GM23338 (cell line): ENCODE results near the gene MTHFD2.

Source experiments
- CREB1 ChIP-seq: fragments of 250-450 bp; sonication (Bioruptor Pico); IDR thresholded peaks from 2 replicates; pipeline ENCODE4 v1.5.0; 2020; ENCODE audit warnings: low read depth, mild to moderate bottlenecking, moderate library complexity
- CTCF ChIP-seq, 2 experiments: fragments of 200-600 bp in 1 of 2; sonication (generic) in 1 of 2; conservative IDR thresholded peaks; 2 replicates each; pipeline versions ENCODE4 v1.5.1 to v1.6.1; 2016 to 2017; ENCODE audit warnings: antibody characterized with exemption in 2 of 2, low read depth in 2 of 2, mild to moderate bottlenecking in 2 of 2, moderate library complexity in 1 of 2
- ETS1 ChIP-seq: IDR thresholded peaks from 2 replicates; pipeline ENCODE4 v1.6.1; 2016; ENCODE audit warnings: antibody characterized with exemption
- EZH2 ChIP-seq: fragments of 200-600 bp; sonication (generic); IDR thresholded peaks from one replicate; pipeline ENCODE4 v1.8.0; 2017; ENCODE audit warnings: antibody characterized with exemption, mild to moderate bottlenecking, low read depth; ENCODE audit not compliant: unreplicated experiment
- EZH2phosphoT487 ChIP-seq: fragments of 200-600 bp; sonication (generic); IDR thresholded peaks from one replicate; pipeline ENCODE4 v1.8.1; 2018; ENCODE audit warnings: antibody characterized with exemption; ENCODE audit not compliant: unreplicated experiment
- JUNB ChIP-seq: IDR thresholded peaks from one replicate; pipeline ENCODE4 v1.6.1; 2016; ENCODE audit warnings: antibody characterized with exemption; ENCODE audit not compliant: unreplicated experiment
- NANOG ChIP-seq: IDR thresholded peaks from 2 replicates; pipeline ENCODE4 v1.6.1; 2016; ENCODE audit warnings: antibody characterized with exemption, borderline replicate concordance
- POLR2AphosphoS5 ChIP-seq: IDR thresholded peaks from 2 replicates; pipeline ENCODE4 v1.6.1; 2016; ENCODE audit warnings: antibody characterized with exemption, low read depth
- REST ChIP-seq: IDR thresholded peaks from one replicate; pipeline ENCODE4 v1.6.1; 2018; ENCODE audit warnings: antibody characterized with exemption; ENCODE audit not compliant: unreplicated experiment
- STAT1 ChIP-seq: IDR thresholded peaks from one replicate; pipeline ENCODE4 v1.6.1; 2016; ENCODE audit warnings: antibody characterized with exemption; ENCODE audit not compliant: unreplicated experiment
- ZNF114 ChIP-seq: fragments of 250-450 bp; sonication (Bioruptor Pico); IDR thresholded peaks from 2 replicates; pipeline ENCODE4 v1.5.0; 2020; ENCODE audit warnings: mild to moderate bottlenecking, moderate library complexity
- ZNF331 ChIP-seq: fragments of 250-450 bp; sonication (Bioruptor Pico); IDR thresholded peaks from 2 replicates; pipeline ENCODE4 v1.5.0; 2020; ENCODE audit warnings: low read depth, mild to moderate bottlenecking, moderate library complexity
- ZNF462 ChIP-seq: fragments of 250-450 bp; sonication (Bioruptor Pico); IDR thresholded peaks from 2 replicates; pipeline ENCODE4 v1.5.0; 2020; ENCODE audit warnings: mild to moderate bottlenecking, moderate library complexity

- TF ChIP-seq EZH2 (no peak), CTCF (conservative IDR thresholded peaks at IDR 0.05; ENCODE audit: low read depth in 2 of 2) (no peak), POLR2AphosphoS5 (no peak), REST (no peak), EZH2phosphoT487 (no peak), ZNF331 (CRISPR knock-in tag) (no peak), STAT1 (no peak), JUNB (no peak), CREB1 (CRISPR knock-in tag) (no peak), ZNF114 (CRISPR knock-in tag) (no peak), ETS1 (no peak), ZNF462 (CRISPR knock-in tag) (no peak), NANOG (no peak)
These were observed 48.7 kb upstream of the MTHFD2 start for GRCh38 chr2:74149570-74150319.
